ENCODE results near the gene ATPAF1.

The ATPAF1 gene

GRCh38 chr1:46646844-46647243, 21.3 kb downstream of the ATPAF1 start:
- no peak for DNase-seq

GRCh38 chr1:46646331-46646730, 21.8 kb downstream of the ATPAF1 start:
- no peak for DNase-seq

- no peak for DNase-seq
Measured at GRCh38 chr1:46645815-46646214, 22.3 kb downstream of the ATPAF1 start.

GRCh38 chr1:46643368-46643775, 24.8 kb downstream of the ATPAF1 start:
- peak in 1 of 2 experiments; percentile 27 for DNase-seq

- DNase-seq = no peak
Measured at GRCh38 chr1:46642115-46642680, 26.0 kb downstream of the ATPAF1 start.

- no peak for DNase-seq
Measured at GRCh38 chr1:46639547-46639946, 28.6 kb downstream of the ATPAF1 start.

- peak in 1 of 2 experiments; percentile 28 for DNase-seq
Measured at GRCh38 chr1:46638921-46639320, 29.2 kb downstream of the ATPAF1 start.

GRCh38 chr1:46637444-46638083, 30.6 kb downstream of the ATPAF1 start:
- no peak for DNase-seq

- DNase-seq = no peak
Measured at GRCh38 chr1:46635205-46635604, 33.0 kb downstream of the ATPAF1 start.

GRCh38 chr1:46630719-46631118, 37.4 kb downstream of the ATPAF1 start:
- no peak for DNase-seq

GRCh38 chr1:46623743-46624644, 44.2 kb downstream of the ATPAF1 start:
- no peak for DNase-seq

GRCh38 chr1:46622344-46622743, 45.8 kb downstream of the ATPAF1 start:
- DNase-seq = peak in 1 of 2 experiments; percentile 21

- DNase-seq = no peak
Measured at GRCh38 chr1:46621930-46622329, 46.2 kb downstream of the ATPAF1 start.

- DNase-seq = no peak
Measured at GRCh38 chr1:46619656-46620258, 48.4 kb downstream of the ATPAF1 start.

- DNase-seq = no peak
Measured at GRCh38 chr1:46618754-46619415, 49.3 kb downstream of the ATPAF1 start.

GRCh38 chr1:46617833-46618232, 50.3 kb downstream of the ATPAF1 start:
- DNase-seq = no peak

- DNase-seq = no peak
Measured at GRCh38 chr1:46617108-46617800, 50.9 kb downstream of the ATPAF1 start.

- peak; percentile 22 to 54 for DNase-seq
Measured at GRCh38 chr1:46616277-46617107, 51.7 kb downstream of the ATPAF1 start, which contains the start of gene MOB3C. Gene MOB3C (minus strand): TSS chr1:46616811. CDS start chr1:46613321, 3,490 bp downstream.

- DNase-seq = no peak
Measured at GRCh38 chr1:46615735-46616134, 52.4 kb downstream of the ATPAF1 start.

GRCh38 chr1:46615088-46615487, 53.1 kb downstream of the ATPAF1 start:
- no peak for DNase-seq

GRCh38 chr1:46614604-46614984, 53.6 kb downstream of the ATPAF1 start:
- no peak for DNase-seq

Measured in NCI-H526 (cell line).